Right lobe of liver (tissue), 4 donors: Measurements from ENCODE around the gene SEC24B.

Experiments used
- POLR2A ChIP-seq: fragments of 450-650 bp; IDR thresholded peaks from one replicate; pipeline ENCODE4 v1.6.1; 2017; ENCODE audit warnings: antibody characterized with exemption, mild to moderate bottlenecking
- TF ChIP-seq, protein P1 (sequence below), 4 donors: fragments of 200-600 bp in 3 of 4; fragments of 450-650 bp in 1 of 4; IDR thresholded peaks; one replicate each; pipeline versions ENCODE4 v1.5.1 to v1.8.0; 2016 to 2022; ENCODE audit warnings: antibody characterized with exemption in 4 of 4, mild to moderate bottlenecking in 2 of 4
- donor health status: DM: no; HTN: no; CAD: no.
- donor health status: DM: no; HTN: no; CAD: no.
- donor health status: DM: no; HTN: yes; CAD: no.

DNA sequence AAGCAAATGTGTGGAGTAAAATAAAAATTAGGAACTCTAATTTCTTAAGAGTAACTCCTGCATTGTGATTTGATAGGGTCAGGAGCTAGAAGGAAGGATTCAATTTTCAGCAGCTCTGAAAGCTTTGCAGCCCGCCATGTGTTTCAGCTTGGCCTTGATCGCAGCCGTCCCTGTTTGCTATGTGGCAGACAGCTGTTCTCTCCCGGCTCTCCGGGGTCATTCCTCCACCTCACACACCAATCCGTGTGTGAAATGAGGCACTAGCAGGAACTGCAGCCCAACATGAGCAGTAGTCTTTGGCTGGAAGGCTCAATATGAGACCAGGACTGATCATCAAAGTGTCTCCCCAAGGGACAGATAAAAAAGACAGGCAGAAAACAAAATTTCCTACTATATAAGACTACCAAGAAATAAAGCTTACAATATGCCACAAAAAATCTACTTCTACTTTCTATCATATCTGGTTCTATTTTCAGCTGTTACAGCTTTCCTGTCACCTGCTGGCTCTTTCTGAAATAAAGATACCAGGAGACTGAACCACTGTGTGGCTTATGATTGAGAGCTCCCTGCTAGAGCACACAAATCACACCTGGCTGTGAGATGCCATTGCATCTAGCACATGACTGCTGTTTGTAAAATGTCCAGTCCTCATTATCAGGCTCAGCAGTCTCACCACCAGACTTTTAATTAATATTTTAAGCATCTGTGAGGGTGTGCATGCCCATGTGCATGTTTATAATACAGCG, 44.1 kb upstream of the SEC24B start:
- TF ChIP-seq, protein P1, sequence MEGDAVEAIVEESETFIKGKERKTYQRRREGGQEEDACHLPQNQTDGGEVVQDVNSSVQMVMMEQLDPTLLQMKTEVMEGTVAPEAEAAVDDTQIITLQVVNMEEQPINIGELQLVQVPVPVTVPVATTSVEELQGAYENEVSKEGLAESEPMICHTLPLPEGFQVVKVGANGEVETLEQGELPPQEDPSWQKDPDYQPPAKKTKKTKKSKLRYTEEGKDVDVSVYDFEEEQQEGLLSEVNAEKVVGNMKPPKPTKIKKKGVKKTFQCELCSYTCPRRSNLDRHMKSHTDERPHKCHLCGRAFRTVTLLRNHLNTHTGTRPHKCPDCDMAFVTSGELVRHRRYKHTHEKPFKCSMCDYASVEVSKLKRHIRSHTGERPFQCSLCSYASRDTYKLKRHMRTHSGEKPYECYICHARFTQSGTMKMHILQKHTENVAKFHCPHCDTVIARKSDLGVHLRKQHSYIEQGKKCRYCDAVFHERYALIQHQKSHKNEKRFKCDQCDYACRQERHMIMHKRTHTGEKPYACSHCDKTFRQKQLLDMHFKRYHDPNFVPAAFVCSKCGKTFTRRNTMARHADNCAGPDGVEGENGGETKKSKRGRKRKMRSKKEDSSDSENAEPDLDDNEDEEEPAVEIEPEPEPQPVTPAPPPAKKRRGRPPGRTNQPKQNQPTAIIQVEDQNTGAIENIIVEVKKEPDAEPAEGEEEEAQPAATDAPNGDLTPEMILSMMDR (IDR thresholded peaks at IDR 0.05): no peak
- TF ChIP-seq POLR2A: no peak
